ENCODE data around the gene PRSS27. TPM values are rescaled to one million over a fixed set of nuclear protein-coding genes. Genes with fewer than 3 reads are reported as not detected.

Gene PRSS27
- total RNA-seq, 1 donor from 2014 or later: 0.85 TPM

DNA sequence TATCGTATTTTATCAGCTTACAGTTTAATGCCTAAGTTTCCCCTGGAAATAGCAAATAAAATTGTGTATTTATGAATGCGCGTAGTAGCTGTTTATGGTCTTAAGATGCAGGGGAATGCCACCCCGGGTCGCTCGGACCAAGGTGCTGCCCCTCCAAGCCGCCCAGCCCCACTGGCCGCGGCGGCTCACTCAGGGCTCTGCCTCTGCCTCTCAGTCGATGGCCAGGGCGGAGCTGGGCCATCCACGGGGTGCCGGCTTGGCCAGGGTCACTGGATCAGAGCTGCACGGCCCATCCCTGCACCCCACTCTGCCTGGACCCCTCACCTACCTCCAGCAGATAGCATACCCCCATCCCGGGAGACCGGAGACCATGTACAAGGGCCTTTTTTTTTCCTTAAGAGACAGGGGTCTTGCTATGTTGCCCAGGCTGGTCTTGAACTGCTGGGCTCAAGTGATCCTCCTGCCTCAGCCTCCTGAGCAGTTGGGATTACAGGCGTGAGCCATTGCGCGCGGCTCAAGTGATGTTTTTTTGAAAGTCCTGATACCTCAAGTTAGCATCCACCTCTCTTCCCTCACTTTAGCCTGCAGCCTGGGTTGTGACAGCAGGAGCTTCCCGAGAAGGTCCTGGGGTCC, 11.0 kb downstream of the PRSS27 start:
- DNase-seq (ENCODE audit: low read depth): no peak

DNA sequence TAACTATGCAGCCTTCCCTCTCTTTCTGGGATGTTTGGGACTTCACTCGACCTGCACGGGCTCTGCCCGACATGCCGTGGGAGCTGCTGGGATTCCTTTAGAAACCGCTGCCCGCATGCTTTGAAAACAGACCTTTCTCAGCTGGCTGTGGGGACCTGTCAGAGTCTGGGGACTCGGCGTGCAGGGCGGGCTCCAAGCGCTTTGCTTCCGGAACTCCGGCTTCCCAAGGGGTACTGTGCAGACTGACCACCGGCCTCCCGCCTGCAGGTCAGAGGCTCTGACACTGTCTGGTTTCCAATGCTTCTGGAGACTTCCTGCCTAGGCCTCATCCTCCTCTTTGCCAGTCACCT, 11.8 kb downstream of the PRSS27 start:
- no peak for DNase-seq (ENCODE audit: low read depth)

DNA sequence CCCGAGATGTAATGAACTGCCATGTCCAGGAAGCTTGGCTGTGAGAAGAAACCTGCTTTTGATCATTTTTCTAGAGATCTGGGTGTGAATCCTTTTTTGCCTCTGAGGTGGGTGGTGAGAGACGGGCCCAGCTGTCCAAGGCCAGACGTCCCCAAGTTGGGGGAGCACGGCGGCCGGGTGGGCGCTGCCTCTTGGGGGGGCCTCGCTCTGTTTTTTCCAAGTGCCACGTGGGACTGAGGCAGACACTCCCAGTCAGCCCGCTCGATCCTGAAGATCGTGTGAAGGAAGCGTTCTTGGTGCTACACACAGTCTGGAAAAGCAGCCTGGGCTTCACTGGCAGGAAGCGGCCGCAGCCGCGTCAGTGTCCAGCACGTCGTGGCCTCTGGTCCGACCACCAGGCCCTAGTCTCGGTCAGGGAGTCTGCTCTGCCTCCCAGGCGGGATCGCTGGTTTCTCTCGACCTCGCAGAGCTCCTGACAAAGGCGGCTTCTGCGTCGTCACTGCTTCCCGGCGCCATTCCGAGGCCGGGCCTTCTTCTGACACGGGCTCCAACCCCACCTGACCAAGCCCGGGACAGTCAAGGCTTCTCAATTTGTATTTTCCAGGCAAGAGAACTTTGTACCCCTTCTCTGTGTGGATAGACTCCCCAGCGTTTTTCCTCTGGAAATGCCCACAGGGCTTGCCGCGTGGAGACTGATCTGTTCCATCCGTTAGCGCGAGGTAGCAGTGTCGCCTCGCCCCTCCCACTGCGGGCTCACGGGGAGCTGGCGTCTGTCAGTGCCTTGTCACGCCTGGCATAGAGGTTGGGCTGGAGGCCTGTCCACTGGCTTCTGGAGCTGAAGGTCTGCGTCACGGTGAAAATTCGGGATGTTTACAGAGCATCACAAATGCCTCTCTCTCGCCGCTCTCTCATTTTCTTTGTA, 12.4 kb downstream of the PRSS27 start:
- DNase-seq (ENCODE audit: low read depth): no peak

DNA sequence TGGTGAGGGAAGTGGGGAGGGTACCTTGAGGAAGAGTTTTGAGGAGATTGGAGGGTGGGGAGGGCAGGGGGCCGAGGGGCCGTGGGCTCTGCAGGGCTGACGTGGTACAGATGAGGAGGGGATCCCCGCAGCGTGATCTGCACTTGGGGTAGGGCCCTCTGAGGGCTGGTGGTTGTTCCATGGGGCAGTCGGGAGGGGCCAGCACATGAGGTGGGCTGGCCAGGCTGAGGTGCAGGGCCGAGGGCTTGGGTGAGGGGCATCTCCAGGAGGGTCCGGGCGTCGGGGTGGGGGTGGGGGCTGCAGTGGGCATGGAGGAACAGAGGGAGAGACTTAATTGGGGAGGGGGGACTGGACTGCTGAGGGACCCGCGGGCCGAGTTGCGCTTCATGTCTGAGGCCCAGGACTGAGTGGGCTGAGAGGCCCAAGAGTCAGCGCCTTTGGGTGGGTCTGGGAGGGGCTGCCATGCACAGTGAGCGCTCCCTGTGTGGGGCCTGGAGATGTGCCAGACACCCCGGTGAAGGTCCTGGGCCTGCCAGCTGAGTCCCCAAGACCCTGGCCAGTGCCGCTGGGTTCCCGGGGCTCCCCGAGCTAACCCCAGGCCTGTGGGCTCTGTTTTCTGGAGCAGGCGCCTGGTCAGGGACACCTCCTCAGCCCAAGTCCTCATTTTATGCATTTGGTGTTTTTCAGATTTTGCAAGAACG, 13.3 kb downstream of the PRSS27 start:
- no peak for DNase-seq (ENCODE audit: low read depth)

DNA sequence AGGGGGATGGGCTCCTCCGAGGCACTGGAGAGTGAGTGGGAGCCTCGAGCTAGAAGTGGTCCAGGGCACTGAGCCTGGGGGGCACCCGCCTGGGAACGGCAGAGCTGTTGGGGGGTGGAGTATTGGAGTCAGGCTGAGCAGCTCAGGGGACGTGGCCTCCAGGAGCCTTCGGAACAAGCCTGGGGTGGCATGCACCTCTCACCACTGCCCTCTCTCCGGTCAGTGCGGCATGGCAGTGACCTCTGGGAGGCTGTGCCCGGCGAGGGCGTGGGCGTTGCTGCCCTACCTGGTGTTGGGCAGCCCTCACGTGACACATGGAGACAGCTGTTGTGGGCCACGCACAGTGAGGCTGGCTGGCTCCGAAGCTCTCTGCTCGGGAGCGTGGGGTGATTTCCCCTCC, 13.9 kb downstream of the PRSS27 start:
- no peak for DNase-seq (ENCODE audit: low read depth)

DNA sequence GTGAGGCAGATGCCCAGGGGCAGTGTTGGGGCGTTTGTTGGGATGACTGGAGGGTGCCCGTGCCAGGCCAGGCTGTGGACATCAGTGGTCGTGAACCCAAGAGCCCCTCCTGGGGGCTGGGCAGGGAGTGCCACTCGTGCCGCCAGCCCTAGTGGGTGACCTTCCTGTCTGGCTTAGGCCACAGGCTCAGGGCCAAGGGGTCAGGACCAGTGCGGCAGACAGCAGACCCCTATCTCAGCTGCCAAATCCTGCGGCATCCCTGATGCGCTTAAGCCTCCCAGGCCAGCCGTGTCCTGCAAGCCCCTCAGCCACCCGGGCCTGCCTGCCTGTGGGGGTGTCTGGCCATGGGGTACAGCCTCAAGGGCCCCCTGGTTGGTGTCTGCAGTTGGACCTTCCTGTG, 14.7 kb downstream of the PRSS27 start:
- no peak for DNase-seq (ENCODE audit: low read depth)

DNA sequence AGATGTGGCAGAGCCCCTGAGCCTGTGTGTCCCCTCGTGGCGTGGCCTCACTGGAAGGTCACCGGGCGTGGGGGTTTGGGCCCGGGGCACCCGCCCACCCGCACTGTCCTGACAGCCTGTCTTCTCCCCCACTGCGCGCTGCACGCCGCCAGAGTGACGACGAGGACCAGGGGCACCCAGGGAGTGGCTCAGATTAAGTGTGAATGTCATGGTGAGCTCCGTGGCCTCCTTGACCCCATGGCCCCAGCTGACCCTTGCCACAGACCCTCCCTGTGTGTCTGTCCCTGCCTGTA, 15.1 kb downstream of the PRSS27 start:
- DNase-seq (ENCODE audit: low read depth): no peak

DNA sequence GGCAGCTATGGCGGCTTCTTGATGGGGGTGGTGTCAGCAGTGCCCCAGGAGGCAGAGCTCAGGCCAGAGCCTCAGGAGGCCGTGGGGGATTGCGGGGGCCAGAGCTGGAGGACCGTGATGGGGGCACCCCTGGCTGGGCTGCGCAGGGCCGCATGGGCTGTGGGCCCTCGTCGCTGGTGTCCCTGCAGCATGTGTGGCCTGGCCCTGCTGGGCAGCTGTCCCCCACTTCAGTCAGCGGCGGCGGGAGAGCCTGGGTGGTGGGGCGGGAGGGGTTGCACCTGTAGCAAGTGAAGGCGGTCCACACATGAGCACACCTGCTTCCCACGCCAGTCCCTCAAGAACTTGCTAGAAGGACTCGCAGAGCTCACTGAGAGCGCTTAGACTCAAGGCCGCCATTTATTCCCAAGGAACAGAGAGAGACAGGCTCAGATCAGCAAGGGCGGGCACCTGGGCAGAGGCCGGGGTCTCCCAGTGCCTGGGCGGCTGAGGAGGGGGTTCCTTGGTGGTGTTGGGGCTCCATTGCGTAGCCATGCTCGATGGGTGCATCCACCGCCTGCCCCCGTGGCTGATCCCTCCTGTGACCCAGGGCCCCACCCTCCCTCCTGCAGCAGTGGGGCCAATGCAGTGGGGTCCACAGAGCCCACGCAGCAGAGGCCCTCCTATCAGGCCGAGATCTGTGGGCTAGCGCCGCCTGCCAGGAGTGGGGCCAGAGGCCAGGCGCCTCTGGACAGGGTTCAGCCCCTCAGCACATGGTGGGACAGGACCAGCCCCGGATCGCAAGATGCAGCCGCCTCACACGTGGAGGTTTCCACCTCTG, 15.7 kb downstream of the PRSS27 start:
- DNase-seq (ENCODE audit: low read depth): no peak

DNA sequence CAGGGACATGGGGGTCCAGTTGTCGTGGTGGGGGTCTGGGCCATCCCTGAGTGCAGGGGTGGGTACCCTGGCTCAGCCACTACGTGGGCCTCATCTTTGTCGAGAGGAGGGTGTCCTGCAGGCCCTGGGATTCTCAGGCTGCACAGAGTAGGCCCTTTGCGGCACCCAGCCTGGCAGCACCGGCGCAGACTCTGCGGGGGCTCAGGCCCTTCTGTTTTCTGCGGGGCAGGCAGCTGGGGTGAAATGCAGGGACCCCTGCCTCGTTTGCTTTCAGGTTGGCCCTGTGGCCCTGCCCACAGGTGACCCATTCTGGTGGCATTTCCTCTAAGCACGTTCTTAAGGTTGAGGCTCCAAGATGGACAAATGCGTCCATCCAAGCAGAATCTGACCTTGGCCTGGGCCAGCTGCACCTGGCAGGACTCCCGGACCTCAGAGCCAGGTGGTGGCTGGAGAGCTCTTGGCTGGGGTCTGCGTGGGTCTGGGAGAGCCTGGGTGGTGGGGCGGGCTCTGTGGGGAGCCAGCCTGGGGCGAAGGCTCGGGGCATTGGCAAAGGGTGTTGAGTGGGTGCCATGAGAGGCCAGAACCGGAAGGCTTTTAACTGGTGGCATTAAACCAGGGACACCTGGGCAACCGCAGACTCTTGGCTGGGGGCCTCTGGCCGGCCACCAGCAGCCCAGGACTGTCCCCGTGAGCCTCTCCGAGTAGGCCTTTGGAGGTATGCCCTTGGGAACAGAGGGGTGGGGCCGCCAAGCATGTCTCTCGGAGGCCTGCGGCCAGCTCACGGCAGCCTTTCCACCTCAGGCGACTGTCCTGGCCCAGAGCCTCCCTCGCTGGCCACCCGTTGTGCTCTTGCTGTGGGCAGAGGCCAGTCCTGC, 16.9 kb downstream of the PRSS27 start:
- DNase-seq (ENCODE audit: low read depth): no peak

DNA sequence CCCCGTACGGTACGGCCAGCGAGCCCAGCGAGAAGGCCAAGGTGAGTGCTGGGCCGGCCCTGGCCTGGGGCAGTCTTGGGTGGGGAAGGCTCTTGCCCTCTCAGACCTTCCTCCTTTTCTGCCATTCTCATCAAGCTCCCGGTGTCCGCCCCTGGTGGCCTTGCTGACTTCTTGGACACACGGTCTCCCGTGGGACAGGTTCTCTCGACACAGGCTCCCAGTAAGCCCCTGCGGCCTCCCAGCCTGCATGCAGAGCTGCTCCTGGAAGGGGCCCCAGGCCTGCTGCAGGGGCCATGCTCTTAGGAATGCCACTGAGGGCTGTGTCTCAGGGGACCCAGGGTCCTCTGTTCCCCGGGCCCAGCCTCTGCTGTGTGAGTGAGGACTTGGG, 17.6 kb downstream of the PRSS27 start:
- DNase-seq (ENCODE audit: low read depth): no peak

DNA sequence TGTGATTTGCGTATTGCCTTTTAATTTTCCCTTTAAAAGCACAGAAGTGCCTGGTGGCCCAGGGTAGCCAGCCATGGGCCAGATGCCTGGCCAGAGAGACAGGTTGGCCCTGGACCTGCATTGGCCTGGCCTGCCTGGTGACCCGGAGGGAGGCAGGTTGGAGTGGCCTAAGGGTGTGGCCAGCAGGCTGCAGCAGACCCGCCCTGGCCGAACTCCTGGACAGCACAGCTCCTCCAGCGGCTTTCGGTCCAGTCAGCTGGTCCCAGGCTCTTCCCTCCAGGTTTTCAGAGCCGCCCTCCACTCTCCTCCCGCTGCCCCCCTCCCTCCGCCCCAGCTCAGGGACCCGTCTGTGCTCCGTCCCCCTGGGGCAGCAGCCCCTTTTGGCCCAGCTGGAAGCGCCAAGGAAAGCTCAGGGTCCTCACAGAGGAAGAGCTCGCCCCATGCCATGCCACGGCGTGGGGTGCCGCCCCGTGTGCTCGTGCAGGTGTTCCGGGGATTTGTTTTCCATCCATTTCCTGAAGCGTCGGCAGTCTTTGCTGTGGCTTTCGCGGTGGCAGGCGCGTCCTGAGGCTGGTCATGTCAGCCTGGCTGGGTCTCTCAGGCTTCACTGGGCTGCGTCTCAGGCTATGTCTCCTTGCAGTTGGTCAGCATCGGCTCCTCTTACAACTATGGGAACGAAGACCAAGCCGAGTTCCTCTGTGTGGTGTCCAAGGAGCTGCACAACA, 18.1 kb downstream of the PRSS27 start:
- DNase-seq (ENCODE audit: low read depth): no peak

DNA sequence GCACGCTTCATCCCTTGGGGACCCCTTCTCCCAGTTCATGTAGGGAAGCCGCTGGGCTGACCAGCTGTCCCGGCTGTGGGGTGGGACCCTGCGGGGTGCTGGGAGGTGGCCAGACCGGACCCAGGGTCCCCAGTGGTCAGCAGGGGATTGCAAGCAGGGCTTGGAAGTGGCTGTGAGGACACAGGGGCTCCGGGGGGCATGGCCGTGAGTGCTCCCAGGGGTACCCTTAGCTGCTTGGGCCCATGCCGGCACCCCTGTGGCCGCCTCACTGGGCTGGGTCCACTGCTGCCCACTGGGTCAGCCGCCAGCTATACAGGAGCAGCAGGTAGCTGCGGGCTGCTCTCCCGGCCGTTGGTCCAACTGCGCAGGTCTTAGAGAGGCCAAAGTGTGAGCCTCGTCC, 18.8 kb downstream of the PRSS27 start:
- DNase-seq (ENCODE audit: low read depth): no peak

DNA sequence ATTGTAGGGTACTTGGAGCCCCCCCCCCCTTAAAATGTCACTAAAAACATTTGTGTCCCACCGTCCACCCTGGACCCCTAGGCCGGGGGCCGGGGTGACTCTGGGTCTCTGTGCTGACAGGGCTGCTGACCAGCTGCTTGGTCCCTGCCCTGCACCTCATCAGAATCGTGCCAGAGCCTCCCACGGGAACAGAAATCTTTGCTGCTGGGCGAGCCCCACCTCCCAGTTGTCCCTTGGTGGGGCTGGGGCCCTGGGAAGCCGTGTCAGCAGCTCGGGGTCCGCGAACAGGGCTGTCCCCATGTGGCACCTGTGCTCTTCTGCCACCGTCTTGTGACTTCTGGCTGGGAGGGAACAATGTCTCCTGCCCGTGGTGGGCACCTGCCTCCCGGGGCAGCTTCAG, 19.2 kb downstream of the PRSS27 start:
- DNase-seq (ENCODE audit: low read depth): no peak

DNA sequence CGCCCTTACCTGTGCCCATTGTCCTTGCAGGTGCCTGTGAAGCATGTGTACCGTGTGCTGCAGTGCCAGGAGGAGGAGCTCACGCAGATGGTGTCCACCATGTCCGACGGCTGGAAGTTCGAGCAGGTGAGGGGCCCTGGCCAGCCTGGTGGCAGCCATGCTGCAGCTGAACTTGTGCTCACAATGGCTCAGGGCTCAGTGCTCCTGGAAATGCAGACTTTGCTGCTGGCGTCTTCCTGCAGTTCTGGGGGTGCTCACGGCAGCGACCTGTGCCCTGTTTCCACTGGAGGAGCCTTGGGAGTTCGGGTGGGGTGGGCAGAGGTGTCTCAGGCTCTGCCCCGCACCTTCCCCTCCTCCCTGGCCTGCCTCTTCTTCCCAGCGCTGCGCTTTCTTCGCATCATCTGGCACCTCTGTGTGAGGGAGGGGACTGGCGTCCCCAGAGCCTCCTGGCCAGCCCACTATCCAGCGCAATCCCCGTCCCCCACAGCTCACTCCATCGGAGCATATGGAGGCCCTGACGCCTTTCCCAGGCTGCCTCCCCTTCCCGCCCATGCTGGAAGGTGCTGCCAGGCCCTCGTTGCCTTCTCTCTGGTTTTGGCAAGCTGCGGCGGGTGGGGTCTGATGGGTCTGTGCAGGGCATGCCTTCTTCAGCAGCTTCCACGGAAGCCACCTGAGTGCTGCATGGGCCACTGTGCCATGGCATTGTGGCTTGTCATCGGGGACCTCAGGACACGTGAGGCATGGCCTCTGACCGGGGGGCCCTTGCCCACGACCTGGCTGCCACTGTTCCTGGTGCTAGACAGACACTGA, 20.0 kb downstream of the PRSS27 start:
- DNase-seq (ENCODE audit: low read depth): no peak

DNA sequence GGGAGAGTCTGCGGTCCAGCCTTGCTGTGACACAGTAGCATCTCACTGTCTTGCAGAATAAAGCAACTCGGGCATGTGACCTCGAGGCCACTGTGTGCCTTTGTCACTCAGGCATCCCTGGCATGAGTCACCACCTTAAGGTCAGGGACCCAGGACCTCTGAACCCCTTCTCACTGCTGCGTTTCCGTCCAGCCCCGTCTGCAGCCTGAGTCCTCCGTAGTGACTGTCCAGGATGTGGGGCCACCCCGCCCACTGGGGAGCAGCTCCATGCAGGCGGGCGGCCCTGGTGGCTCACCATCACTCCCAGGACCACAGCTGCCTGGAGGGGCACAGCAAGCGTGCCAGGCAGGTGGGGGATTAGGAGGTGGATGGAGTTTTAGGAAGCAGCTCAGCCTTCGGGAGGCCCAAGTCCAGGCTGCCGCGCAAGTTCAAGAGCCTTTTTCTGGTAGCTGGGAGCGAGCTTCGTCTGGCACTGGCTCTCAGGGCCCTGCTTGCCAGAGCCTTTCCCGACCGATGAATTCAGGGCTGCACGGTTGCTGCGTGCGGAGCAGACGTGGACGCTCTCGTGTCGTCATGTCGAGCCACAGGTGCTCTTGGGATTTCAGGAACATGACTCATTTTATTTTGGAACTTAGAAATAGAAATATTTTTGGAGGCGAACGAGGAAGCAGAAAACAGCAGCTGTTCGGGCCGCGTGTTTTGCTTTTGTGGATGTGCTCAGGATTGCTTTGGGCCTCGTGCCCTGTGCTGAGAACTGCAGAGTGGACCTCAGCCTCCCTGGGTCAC, 20.9 kb downstream of the PRSS27 start:
- no peak for DNase-seq (ENCODE audit: low read depth)

DNA sequence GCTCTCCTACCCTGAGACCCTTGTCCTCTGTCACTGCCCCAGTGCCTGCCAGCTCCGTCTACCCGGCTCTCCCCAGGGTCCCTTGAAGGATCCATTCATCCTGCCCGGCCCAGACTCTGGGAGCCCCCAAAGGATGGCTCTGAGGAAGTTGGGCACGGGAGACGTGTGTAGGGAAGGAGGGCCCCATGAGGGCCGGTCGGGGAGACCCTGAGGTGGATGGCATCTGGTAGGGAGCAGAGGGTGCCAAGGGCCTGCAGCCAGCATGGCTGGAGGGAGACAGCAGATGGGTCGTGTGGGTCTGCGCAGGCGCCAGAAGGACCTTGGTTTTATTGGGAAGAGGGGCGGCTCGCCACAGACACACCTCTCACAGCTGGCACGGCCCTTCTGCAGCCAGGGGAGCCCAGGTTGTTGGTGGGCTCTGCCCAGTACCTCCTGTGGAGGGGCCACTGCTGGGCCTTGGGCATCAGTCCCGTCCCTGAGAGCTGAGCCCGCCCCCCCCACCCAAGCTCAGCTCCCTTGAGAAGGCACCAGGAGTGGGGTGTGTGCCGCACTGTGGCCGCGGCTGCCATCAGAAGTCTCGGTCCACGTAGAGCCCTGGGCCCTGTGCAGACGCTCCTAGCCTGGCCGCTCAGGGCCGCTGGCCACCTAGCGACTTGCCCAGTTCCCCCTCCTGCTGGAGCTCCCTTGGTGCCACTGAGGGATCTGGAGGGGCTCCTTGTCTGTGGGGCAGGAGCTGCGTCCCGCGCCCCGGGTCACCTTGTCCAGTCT, 21.7 kb downstream of the PRSS27 start:
- no peak for DNase-seq (ENCODE audit: low read depth)

DNA sequence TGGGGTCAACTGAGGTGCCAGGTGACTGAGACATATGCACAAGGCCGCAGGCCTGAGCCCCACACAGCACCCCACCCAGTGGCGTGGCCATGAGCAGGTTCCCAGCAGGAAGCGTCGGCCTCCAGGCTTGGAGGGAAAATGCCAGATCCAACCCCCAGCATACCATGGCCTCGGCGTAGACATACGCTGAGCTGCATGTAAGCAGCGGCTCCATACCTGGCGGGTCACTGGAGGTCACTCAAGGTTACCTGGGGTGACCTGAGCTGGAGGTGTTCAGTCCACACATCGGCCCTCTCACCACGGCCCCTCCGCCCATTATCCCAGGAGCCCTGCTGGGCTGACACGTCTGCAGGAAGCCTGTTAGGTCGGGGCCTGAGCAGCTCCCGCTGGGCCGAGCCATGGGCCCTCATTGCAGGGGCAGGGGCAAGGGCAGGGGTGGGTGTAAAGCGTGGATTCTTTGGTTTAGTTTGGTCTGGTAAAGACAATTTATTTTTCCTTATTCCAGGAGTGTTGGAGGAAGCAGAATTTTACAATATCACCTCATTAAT, 22.5 kb downstream of the PRSS27 start:
- no peak for DNase-seq (ENCODE audit: low read depth)
